Measurements from ENCODE around the gene TNIK. TPM values are rescaled to one million over a fixed set of nuclear protein-coding genes. Genes with fewer than 3 reads are reported as not detected.
A peak's percentile ranks its signal among the peaks of the same experiment; 100 is the strongest.

Gene TNIK
- total and polyA plus RNA-seq, 10 of the 15 experiments (the other 5 are each of a cell fraction or from before 2014, with no cell fraction given) = 13.9 to 74.3 (median 48.2) TPM

DNA sequence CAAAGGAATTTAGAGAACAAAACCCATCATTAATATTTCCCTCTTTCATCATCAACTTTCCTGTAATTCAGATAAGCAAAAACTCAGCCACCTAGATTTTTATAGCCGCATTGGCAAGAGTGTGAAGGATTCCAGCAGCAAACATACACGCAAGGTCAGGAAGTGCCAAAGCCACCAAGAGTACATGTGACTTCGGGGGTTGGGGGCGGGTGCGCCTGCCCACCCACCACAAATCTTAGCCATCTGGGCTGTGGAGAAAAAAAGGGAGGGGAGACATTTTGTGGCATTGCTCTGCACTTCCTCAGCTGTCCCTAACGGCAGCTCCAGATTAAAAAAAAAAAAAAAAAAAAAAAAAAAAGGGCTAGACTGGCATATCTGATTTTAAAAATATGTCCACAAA lies 148.4 kb downstream of the TNIK start:
- Histone ChIP-seq H3K79me2 (ENCODE audit: control insufficient read depth, insufficient read depth, low read length) (peaks cover 92% of the 10 kb centered on the region), H3K4me2 (ENCODE audit: control insufficient read depth, insufficient read depth) (peak overlapping the region; percentile 41), H3K27me3 (replicated peaks in 1 of 2; ENCODE audit: control insufficient read depth in 2 of 2, insufficient read depth in 2 of 2, low read length in 1 of 2) (no peaks in the 10 kb centered on the region), H3K4me3 (no peak overlapping the region), H3K9ac (ENCODE audit: control insufficient read depth, insufficient read depth, low read length) (no peak overlapping the region), H2AFZ (ENCODE audit: control insufficient read depth, low read depth, low read length) (peak overlapping the region; percentile 26; the same call in 1 of the 2 replicates), H3K27ac (ENCODE audit: control insufficient read depth, insufficient read depth) (peak overlapping the region; percentile 64), H3K4me1 (ENCODE audit: control insufficient read depth, insufficient read depth, low read length) (peaks cover 21% of the 10 kb centered on the region), H3K9me3 (replicated peaks; ENCODE audit: control insufficient read depth, insufficient read depth, low read length) (peaks cover 17% of the 10 kb centered on the region; the same call in 2 of the 3 replicates), H4K20me1 (ENCODE audit: control insufficient read depth, insufficient read depth) (no peaks in the 10 kb centered on the region), H3K36me3 (ENCODE audit: control insufficient read depth in 2 of 2, insufficient read depth in 2 of 2, low read length in 1 of 2) (peaks cover 0 to 8% of the 10 kb centered on the region in 2 experiments; a peak in 1 of 4 replicates)
- no peak for FAIRE-seq
- no TSS peak for BruUV-seq (replicated peaks)
- TF ChIP-seq REST (IDR thresholded peaks at IDR 0.05; ENCODE audit: low read depth, low read length) (no peak), ZNF384 (IDR thresholded peaks at IDR 0.05; ENCODE audit: borderline replicate concordance, low read depth, low read length) (peak; percentile 26; the same call in 1 of the 2 replicates), RUNX3 (IDR thresholded peaks at IDR 0.05; ENCODE audit: low read length) (peak; percentile 34)
- ChIA-PET CTCF (interaction anchor here (1.3 to 3.4 kb wide), 4 partner anchors 8 to 124 kb away, joined by 3 to 16 read pairs (median 10); no protein-coding TSS in a partner anchor), POLR2A (interaction anchor here (0.6 to 1.0 kb wide), 6 partner anchors 20 to 149 kb away, joined by 3 to 6 read pairs (median 3); no protein-coding TSS in a partner anchor), SMC1A (ENCODE audit: uncharacterized antibody, unreplicated experiment) (interaction anchor here (1.4 to 8.9 kb wide), 10 partner anchors 9 to 123 kb away, joined by 4 to 70 read pairs (median 8); no protein-coding TSS in a partner anchor), RAD21 (ENCODE audit: unreplicated experiment) (interaction anchor here (0.7 to 1.6 kb wide), 5 partner anchors 13 to 140 kb away, joined by 3 to 4 read pairs (median 3); no protein-coding TSS in a partner anchor)
- no peak for ATAC-seq
- 98% methylated on average over 6 of the region's 6 CpGs for WGBS (ENCODE audit: insufficient coverage, insufficient replicate concordance, low lambda C conversion rate, missing lambda C conversion rate)
- intact Hi-C loops (cut with micrococcal nuclease; ENCODE audit: unreplicated experiment) = no loop called here
- no peak for DNase-seq (ENCODE audit: low read depth, low spot score)
- in situ Hi-C loops (cut with MboI) = no loop called here

Measured in GM12878 (cell line).